Neutrophil (primary cell): ENCODE data around the gene NINJ1.

Source experiments
- H3K27ac ChIP-seq: fragments of 200-600 bp; sonication (generic); 2 replicates; pipeline ENCODE4 v1.5.1; 2016; ENCODE audit warnings: mild to moderate bottlenecking, moderate library complexity
- H3K27me3 ChIP-seq: fragments of 200-600 bp; sonication (generic); 2 replicates; pipeline ENCODE4 v1.6.0; 2016; ENCODE audit warnings: mild to moderate bottlenecking
- H3K36me3 ChIP-seq: fragments of 200-600 bp; sonication (generic); 2 replicates; pipeline ENCODE4 v1.5.1; 2017
- H3K4me1 ChIP-seq, 2 experiments: fragments of 200-600 bp in 1 of 2; sonication (generic) in 1 of 2; 1 replicate in 1 of 2; 2 replicates in 1 of 2; pipeline versions ENCODE4 v1.5.1 to v1.6.1; 2013 to 2016; ENCODE audit warnings: low read depth in 1 of 2, low read length in 1 of 2, mild to moderate bottlenecking in 1 of 2, moderate library complexity in 1 of 2; ENCODE audit not compliant: control insufficient read depth in 1 of 2, insufficient read depth in 1 of 2
- H3K4me3 ChIP-seq, 2 experiments: fragments of 200-600 bp in 1 of 2; sonication (generic) in 1 of 2; 1 replicate in 1 of 2; 2 replicates in 1 of 2; pipeline ENCODE4 v1.5.1; 2013 to 2016; ENCODE audit warnings: low read depth in 1 of 2, low read length in 1 of 2, mild to moderate bottlenecking in 1 of 2, moderate library complexity in 1 of 2
- H3K9me3 ChIP-seq: fragments of 200-600 bp; sonication (generic); 2 replicates; pipeline ENCODE4 v1.5.1; 2016
- CTCF ChIP-seq: fragments of 200-600 bp; sonication (generic); IDR thresholded peaks from 2 replicates; pipeline ENCODE4 v1.5.1; 2016; ENCODE audit warnings: antibody characterized with exemption

The NINJ1 gene

GRCh38 chr9:93081931-93082330 lies 52.1 kb downstream of the NINJ1 start:
- Histone ChIP-seq H3K27ac (no peak overlapping the region), H3K9me3 (no peaks in the 10 kb centered on the region), H3K36me3 (peaks cover 84% of the 10 kb centered on the region), H3K27me3 (no peaks in the 10 kb centered on the region), H3K4me1 (peaks cover 10 to 15% of the 10 kb centered on the region in 2 experiments), H3K4me3 (no peak overlapping the region)
- no peak for TF ChIP-seq CTCF

GRCh38 chr9:93081081-93081529 lies 52.9 kb downstream of the NINJ1 start:
- Histone ChIP-seq H3K27ac (peak overlapping the region; percentile 11), H3K9me3 (no peaks in the 10 kb centered on the region), H3K27me3 (no peaks in the 10 kb centered on the region), H3K36me3 (peaks cover 86% of the 10 kb centered on the region), H3K4me3 (no peak overlapping the region), H3K4me1 (peaks cover 10 to 15% of the 10 kb centered on the region in 2 experiments)
- TF ChIP-seq CTCF = no peak

- Histone ChIP-seq H3K27ac (peak overlapping the region; percentile 9), H3K27me3 (no peaks in the 10 kb centered on the region), H3K4me1 (peaks cover 10 to 15% of the 10 kb centered on the region in 2 experiments), H3K36me3 (peaks cover 84% of the 10 kb centered on the region), H3K9me3 (no peaks in the 10 kb centered on the region), H3K4me3 (no peak overlapping the region)
- no peak for TF ChIP-seq CTCF
Observed at GRCh38 chr9:93080406-93080805, 53.6 kb downstream of the NINJ1 start.

- H3K9me3 ChIP-seq = no peaks in the 10 kb centered on the region
- TF ChIP-seq CTCF = no peak
- H3K4me1 ChIP-seq = peaks cover 16 to 19% of the 10 kb centered on the region in 2 experiments
- H3K36me3 ChIP-seq = peaks cover 75% of the 10 kb centered on the region
- no peaks in the 10 kb centered on the region for H3K27me3 ChIP-seq
- H3K27ac ChIP-seq = peak overlapping the region; percentile 21
- H3K4me3 ChIP-seq = no peak overlapping the region
Observed at GRCh38 chr9:93079371-93079770, 54.7 kb downstream of the NINJ1 start.

- Histone ChIP-seq H3K9me3 (no peaks in the 10 kb centered on the region), H3K27me3 (no peaks in the 10 kb centered on the region), H3K4me1 (peaks cover 7 to 9% of the 10 kb centered on the region in 2 experiments), H3K27ac (peak overlapping the region; percentile 10), H3K36me3 (peaks cover 73% of the 10 kb centered on the region), H3K4me3 (no peak overlapping the region)
- no peak for TF ChIP-seq CTCF
Observed at GRCh38 chr9:93077811-93078210, 56.2 kb downstream of the NINJ1 start.

GRCh38 chr9:93077367-93077766 lies 56.7 kb downstream of the NINJ1 start:
- H3K9me3 ChIP-seq = no peaks in the 10 kb centered on the region
- no peaks in the 10 kb centered on the region for H3K27me3 ChIP-seq
- no peak overlapping the region for H3K4me3 ChIP-seq
- peak overlapping the region; percentile 10 for H3K27ac ChIP-seq
- peaks cover 70% of the 10 kb centered on the region for H3K36me3 ChIP-seq
- no peak for TF ChIP-seq CTCF
- H3K4me1 ChIP-seq = peaks cover 5 to 6% of the 10 kb centered on the region in 2 experiments
